ENCODE measurements around the gene SLCO2B1. TPM values are rescaled to one million over a fixed set of nuclear protein-coding genes. Genes with fewer than 3 reads are reported as not detected.

SLCO2B1 gene
- total RNA-seq, 1 donor from 2014 or later, result 0.54 TPM

- DNase-seq (ENCODE audit: extremely low spot score, unreplicated experiment), result no peak
- Mint-ChIP-seq H3K4me3 (ENCODE audit: unreplicated experiment) (no peak overlapping the region), H3K36me3 (ENCODE audit: unreplicated experiment) (no peaks in the 10 kb centered on the region), H3K9me3 (ENCODE audit: unreplicated experiment) (no peaks in the 10 kb centered on the region), H3K4me1 (ENCODE audit: unreplicated experiment) (no peaks in the 10 kb centered on the region), H3K27ac (ENCODE audit: unreplicated experiment) (no peak overlapping the region), H3K27me3 (ENCODE audit: unreplicated experiment) (peaks cover 15% of the 10 kb centered on the region)
- TF ChIP-seq CTCF (IDR thresholded peaks at IDR 0.05), result no peak
Observed at GRCh38 chr11:75193711-75194110, 42.8 kb downstream of the SLCO2B1 start.

- no peak for DNase-seq (ENCODE audit: extremely low spot score, unreplicated experiment)
- H3K27ac Mint-ChIP-seq (ENCODE audit: unreplicated experiment), result no peak overlapping the region
- peaks cover 17% of the 10 kb centered on the region for H3K27me3 Mint-ChIP-seq (ENCODE audit: unreplicated experiment)
- no peak overlapping the region for H3K4me3 Mint-ChIP-seq (ENCODE audit: unreplicated experiment)
- TF ChIP-seq CTCF (IDR thresholded peaks at IDR 0.05), result no peak
- no peaks in the 10 kb centered on the region for H3K36me3 Mint-ChIP-seq (ENCODE audit: unreplicated experiment)
- no peaks in the 10 kb centered on the region for H3K9me3 Mint-ChIP-seq (ENCODE audit: unreplicated experiment)
- H3K4me1 Mint-ChIP-seq (ENCODE audit: unreplicated experiment), result no peaks in the 10 kb centered on the region
Observed at GRCh38 chr11:75194147-75194546, 43.2 kb downstream of the SLCO2B1 start.

GRCh38 chr11:75195167-75195962 lies 44.5 kb downstream of the SLCO2B1 start:
- no peak for DNase-seq (ENCODE audit: extremely low spot score, unreplicated experiment)

GRCh38 chr11:75196426-75196825 lies 45.5 kb downstream of the SLCO2B1 start:
- Mint-ChIP-seq H3K9me3 (ENCODE audit: unreplicated experiment) (no peaks in the 10 kb centered on the region), H3K4me3 (ENCODE audit: unreplicated experiment) (no peak overlapping the region), H3K27ac (ENCODE audit: unreplicated experiment) (no peak overlapping the region), H3K4me1 (ENCODE audit: unreplicated experiment) (no peaks in the 10 kb centered on the region), H3K27me3 (ENCODE audit: unreplicated experiment) (peaks cover 24% of the 10 kb centered on the region), H3K36me3 (ENCODE audit: unreplicated experiment) (no peaks in the 10 kb centered on the region)
- DNase-seq (ENCODE audit: extremely low spot score, unreplicated experiment), result no peak
- no peak for TF ChIP-seq CTCF (IDR thresholded peaks at IDR 0.05)

More at GRCh38 chr11:75195167-75195962, 44.5 kb downstream of the SLCO2B1 start:
- Mint-ChIP-seq H3K9me3 (ENCODE audit: unreplicated experiment) (no peaks in the 10 kb centered on the region), H3K36me3 (ENCODE audit: unreplicated experiment) (no peaks in the 10 kb centered on the region), H3K4me3 (ENCODE audit: unreplicated experiment) (no peak overlapping the region), H3K27ac (ENCODE audit: unreplicated experiment) (no peak overlapping the region), H3K27me3 (ENCODE audit: unreplicated experiment) (peaks cover 21% of the 10 kb centered on the region), H3K4me1 (ENCODE audit: unreplicated experiment) (no peaks in the 10 kb centered on the region)
- no peak for TF ChIP-seq CTCF (IDR thresholded peaks at IDR 0.05)

GRCh38 chr11:75197512-75198277 lies 46.8 kb downstream of the SLCO2B1 start:
- H3K27ac Mint-ChIP-seq (ENCODE audit: unreplicated experiment), result no peak overlapping the region
- no peaks in the 10 kb centered on the region for H3K36me3 Mint-ChIP-seq (ENCODE audit: unreplicated experiment)
- H3K27me3 Mint-ChIP-seq (ENCODE audit: unreplicated experiment), result peaks cover 35% of the 10 kb centered on the region
- DNase-seq (ENCODE audit: extremely low spot score, unreplicated experiment), result no peak
- no peak overlapping the region for H3K4me3 Mint-ChIP-seq (ENCODE audit: unreplicated experiment)
- no peaks in the 10 kb centered on the region for H3K4me1 Mint-ChIP-seq (ENCODE audit: unreplicated experiment)
- H3K9me3 Mint-ChIP-seq (ENCODE audit: unreplicated experiment), result no peaks in the 10 kb centered on the region
- TF ChIP-seq CTCF (IDR thresholded peaks at IDR 0.05), result no peak
